GM08714 (cell line): Measurements from ENCODE around the gene PRKCSH.
A peak's percentile ranks its signal among the peaks of the same experiment; 100 is the strongest.
"Not testable (repeated sequence)": the region's sequence is repeated elsewhere in the genome, so short reads cannot be mapped to it uniquely, and the experiment has no call there.

Experiments used
- H3K4me3 ChIP-seq: fragments of 200-500 bp; sonication (Bioruptor generic); 2 replicates; pipeline ENCODE4 v1.5.1; 2014; ENCODE audit warnings: mild to moderate bottlenecking, low read length, inconsistent platforms
- ZNF274 ChIP-seq: IDR thresholded peaks from 2 replicates; pipeline ENCODE4 v1.6.1; 2012; ENCODE audit warnings: mild to moderate bottlenecking, low read depth, low read length

The PRKCSH gene

GRCh38 chr19:11435057-11435832 is at the start of gene PRKCSH, which contains the start of gene ODAD3:
TSS of gene PRKCSH (plus strand) at chr19:11435635. CDS start at chr19:11436118, 483 bp downstream.
TSS of gene ODAD3 (minus strand) at chr19:11435121. CDS start at chr19:11435016, 105 bp downstream.
- H3K4me3 ChIP-seq: peak within 1 kb of the TSS; percentile 82
- no peak for TF ChIP-seq ZNF274

GRCh38 chr19:11387162-11388034 is 48.0 kb upstream of the PRKCSH start:
- H3K4me3 ChIP-seq: no peak overlapping the region
- TF ChIP-seq ZNF274: no peak

- no peak overlapping the region for H3K4me3 ChIP-seq
- no peak for TF ChIP-seq ZNF274
Measured at GRCh38 chr19:11390359-11390758, 45.1 kb upstream of the PRKCSH start.

GRCh38 chr19:11390933-11391680 is 44.3 kb upstream of the PRKCSH start:
- no peak for TF ChIP-seq ZNF274
- no peak overlapping the region for H3K4me3 ChIP-seq

- TF ChIP-seq ZNF274: no peak
- H3K4me3 ChIP-seq: no peak overlapping the region
Measured at GRCh38 chr19:11397089-11397610, 38.3 kb upstream of the PRKCSH start.

GRCh38 chr19:11399667-11400066 is 35.8 kb upstream of the PRKCSH start:
- no peak overlapping the region for H3K4me3 ChIP-seq
- TF ChIP-seq ZNF274: no peak

- no peak overlapping the region for H3K4me3 ChIP-seq
- no peak for TF ChIP-seq ZNF274
Measured at GRCh38 chr19:11400798-11401197, 34.6 kb upstream of the PRKCSH start.

GRCh38 chr19:11401808-11402543 is 33.5 kb upstream of the PRKCSH start:
- H3K4me3 ChIP-seq: no peak overlapping the region
- no peak for TF ChIP-seq ZNF274

- no peak for TF ChIP-seq ZNF274
- no peak overlapping the region for H3K4me3 ChIP-seq
Measured at GRCh38 chr19:11404588-11405222, 30.7 kb upstream of the PRKCSH start.

GRCh38 chr19:11405846-11406643 is 29.4 kb upstream of the PRKCSH start:
- TF ChIP-seq ZNF274: no peak
- H3K4me3 ChIP-seq: no peak overlapping the region

- H3K4me3 ChIP-seq: not testable (repeated sequence)
Measured at GRCh38 chr19:11406703-11407236, 28.7 kb upstream of the PRKCSH start.

GRCh38 chr19:11408591-11408990 is 26.8 kb upstream of the PRKCSH start:
- H3K4me3 ChIP-seq: no peak overlapping the region
- no peak for TF ChIP-seq ZNF274

- no peak for TF ChIP-seq ZNF274
- no peak overlapping the region for H3K4me3 ChIP-seq
Measured at GRCh38 chr19:11410682-11411081, 24.8 kb upstream of the PRKCSH start.
